IMR-90 (cell line): Measurements from ENCODE around the gene CFAP73. TPM values are rescaled to one million over a fixed set of nuclear protein-coding genes. Genes with fewer than 3 reads are reported as not detected.

Source experiments
- ATAC-seq: fragments of 200-7000 bp; cut with Tn5 transposase; 2 replicates; pipeline ENCODE4 v1.9.1; 2020; ENCODE audit warnings: low read depth, mild to moderate bottlenecking, moderate library complexity
- BruUV-seq: library from RNA; stranded (reverse); fragments of 400-500 nt; replicated peaks from 2 replicates; lab custom pipeline; 2021; lab: Mats Ljungman, UMichigan
- CTCF ChIA-PET: fragments of 300-600 bp; formaldehyde crosslinking; extraction: SDS; loops from one replicate; lab custom pipeline; 2021; ENCODE audit warnings: antibody characterized with exemption; lab: Yijun Ruan, JAX
- POLR2A ChIA-PET: fragments of 300-600 bp; sonication (Branson Sonifier 250); formaldehyde crosslinking; loops from one replicate; lab custom pipeline; 2022; ENCODE audit warnings: antibody characterized with exemption; ENCODE audit not compliant: unreplicated experiment; lab: Charles Lee
- DNase-seq: peaks from one replicate; pipeline ENCODE4 v3.0.0; 2013
- H2AFZ ChIP-seq: replicated peaks from 2 replicates; pipeline ENCODE3; 2013; ENCODE audit warnings: low read length, mild to moderate bottlenecking; ENCODE audit not compliant: poor library complexity
- H2AK5ac ChIP-seq: 2 replicates; pipeline ENCODE4 v1.6.1; 2013; ENCODE audit warnings: low read depth, low read length, inconsistent platforms
- H2AK9ac ChIP-seq: replicated peaks from 2 replicates; pipeline ENCODE3; 2013; ENCODE audit warnings: mild to moderate bottlenecking, low read depth, low read length, moderate library complexity; ENCODE audit not compliant: poor library complexity
- H2BK120ac ChIP-seq: 2 replicates; pipeline ENCODE4 v1.6.1; 2013; ENCODE audit warnings: low read depth, low read length, inconsistent platforms
- H2BK15ac ChIP-seq: 3 replicates; pipeline ENCODE4 v1.6.1; 2013; ENCODE audit warnings: low read depth, low read length, inconsistent platforms
- H2BK20ac ChIP-seq: 2 replicates; pipeline ENCODE4 v1.6.1; 2013; ENCODE audit warnings: low read depth, mild to moderate bottlenecking, inconsistent platforms, low read length, moderate library complexity
- H2BK5ac ChIP-seq: 2 replicates; pipeline ENCODE4 v1.6.1; 2013; ENCODE audit warnings: mild to moderate bottlenecking, low read depth, low read length, inconsistent platforms; ENCODE audit not compliant: poor library complexity, severe bottlenecking
- H3K14ac ChIP-seq: replicated peaks from 2 replicates; pipeline ENCODE4 v1.6.1; 2013; ENCODE audit warnings: low read depth, low read length, inconsistent platforms
- H3K18ac ChIP-seq: 2 replicates; pipeline ENCODE4 v1.6.1; 2013; ENCODE audit warnings: low read depth, low read length, control low read depth
- H3K23ac ChIP-seq: 2 replicates; pipeline ENCODE4 v1.6.1; 2013; ENCODE audit warnings: low read depth, low read length, inconsistent platforms
- H3K27ac ChIP-seq: 2 replicates; pipeline ENCODE4 v1.5.1; 2013; ENCODE audit warnings: mild to moderate bottlenecking, control low read depth, low read length; ENCODE audit not compliant: insufficient read depth
- H3K27me3 ChIP-seq: 2 replicates; pipeline ENCODE4 v1.6.1; 2013; ENCODE audit warnings: low read length; ENCODE audit not compliant: control insufficient read depth, insufficient read depth
- H3K36me3 ChIP-seq: 2 replicates; pipeline ENCODE4 v1.6.1; 2013; ENCODE audit warnings: low read length, mixed read lengths; ENCODE audit not compliant: control insufficient read depth, insufficient read depth
- H3K4ac ChIP-seq: 2 replicates; pipeline ENCODE4 v1.6.1; 2013; ENCODE audit warnings: low read depth, low read length, inconsistent platforms
- H3K4me1 ChIP-seq: 2 replicates; pipeline ENCODE4 v1.6.1; 2013; ENCODE audit warnings: low read length, mixed read lengths; ENCODE audit not compliant: control insufficient read depth, insufficient read depth
- H3K4me2 ChIP-seq: 2 replicates; pipeline ENCODE4 v1.6.1; 2013; ENCODE audit warnings: low read depth, mild to moderate bottlenecking, control low read depth, low read length, moderate library complexity
- H3K4me3 ChIP-seq: 2 replicates; pipeline ENCODE4 v1.5.1; 2013; ENCODE audit warnings: low read depth, mild to moderate bottlenecking, control low read depth, low read length, moderate library complexity; ENCODE audit not compliant: insufficient read depth
- H3K56ac ChIP-seq: 2 replicates; pipeline ENCODE4 v1.6.1; 2013; ENCODE audit warnings: low read length, inconsistent platforms; ENCODE audit not compliant: insufficient read depth; ENCODE audit errors: extremely low read depth
- H3K79me1 ChIP-seq, 2 experiments: 2 replicates each; pipeline ENCODE4 v1.6.1; 2013; ENCODE audit warnings: low read length in 2 of 2, inconsistent platforms in 1 of 2, low read depth in 1 of 2
- H3K9ac ChIP-seq: 2 replicates; pipeline ENCODE4 v1.6.1; 2013; ENCODE audit warnings: low read depth, low read length, control low read depth
- H3K9me1 ChIP-seq: 2 replicates; pipeline ENCODE4 v1.6.1; 2013; ENCODE audit warnings: low read length, inconsistent platforms; ENCODE audit not compliant: insufficient read depth
- H3K9me3 ChIP-seq: 2 replicates; pipeline ENCODE4 v1.6.1; 2013; ENCODE audit warnings: low read length; ENCODE audit not compliant: control insufficient read depth, insufficient read depth
- H4K20me1 ChIP-seq: 2 replicates; pipeline ENCODE4 v1.6.1; 2013; ENCODE audit warnings: low read length, inconsistent platforms; ENCODE audit not compliant: insufficient read depth
- H4K5ac ChIP-seq: 2 replicates; pipeline ENCODE4 v1.6.1; 2013; ENCODE audit warnings: mild to moderate bottlenecking, low read depth, low read length, control low read depth
- H4K8ac ChIP-seq, 2 experiments: 2 replicates each; pipeline ENCODE4 v1.6.1; 2013; ENCODE audit warnings: low read depth in 2 of 2, low read length in 2 of 2, control low read depth in 1 of 2, inconsistent platforms in 1 of 2
- H4K91ac ChIP-seq: 2 replicates; pipeline ENCODE4 v1.6.1; 2013; ENCODE audit warnings: low read depth, low read length, inconsistent platforms; ENCODE audit not compliant: insufficient read depth
- CEBPB ChIP-seq: IDR thresholded peaks from 2 replicates; pipeline ENCODE4 v1.6.1; 2012; ENCODE audit warnings: low read depth, low read length, improper control_type of control experiment
- MAFK ChIP-seq: IDR thresholded peaks from 2 replicates; pipeline ENCODE4 v1.6.1; 2012; ENCODE audit warnings: low read depth, low read length, improper control_type of control experiment
- RFX5 ChIP-seq: IDR thresholded peaks from 2 replicates; pipeline ENCODE4 v1.8.0; 2012; ENCODE audit warnings: low read depth, mild to moderate bottlenecking, low read length, moderate library complexity
- WGBS, 2 experiments: methylation state at CpG; one replicate each; pipeline versions ENCODE4 v1.1.5 to v1.1.7; 2013; ENCODE audit warnings: missing lambda C conversion rate in 2 of 2; ENCODE audit not compliant: insufficient read length in 1 of 2; ENCODE audit errors: extremely low coverage in 2 of 2; 5-methylcytosine and 5-hydroxymethylcytosine counted together
- dilution Hi-C: fragments of 300-500 bp; cut with HindIII; formaldehyde crosslinking; loops from one replicate; pipeline ENCODE4 v1.14.3; 2018; ENCODE audit warnings: low sequenced_read_pairs; ENCODE audit not compliant: unreplicated experiment
- in situ Hi-C: fragments of 300-500 bp; cut with MboI; formaldehyde crosslinking; loops from 3 replicates; pipeline ENCODE4 v1.14.3; 2019; ENCODE audit warnings: low sequenced_read_pairs, inconsistent platforms, mixed read lengths
- intact Hi-C: fragments of 100-400 bp; cut with micrococcal nuclease; formaldehyde crosslinking; loops from 2 replicates; pipeline ENCODE4 v1.10.0; 2022
- polyA plus RNA-seq, 3 experiments: library from polyadenylated mRNA; depleted of rRNA; stranded (reverse); fragments of >200 nt; gene quantifications; 2 replicates each; pipeline ENCODE4 v1.2.3, GENCODE V29; 2012; ENCODE audit warnings: low replicate concordance in 1 of 3
- total RNA-seq: library from RNA; depleted of rRNA; stranded (reverse); fragments of >200 nt; gene quantifications from 2 replicates; pipeline ENCODE4 v1.2.3, GENCODE V29; 2012

The CFAP73 gene
- total and polyA plus RNA-seq, 2 of the 4 experiments (the other 2 are of a cell fraction) = not detected

DNA sequence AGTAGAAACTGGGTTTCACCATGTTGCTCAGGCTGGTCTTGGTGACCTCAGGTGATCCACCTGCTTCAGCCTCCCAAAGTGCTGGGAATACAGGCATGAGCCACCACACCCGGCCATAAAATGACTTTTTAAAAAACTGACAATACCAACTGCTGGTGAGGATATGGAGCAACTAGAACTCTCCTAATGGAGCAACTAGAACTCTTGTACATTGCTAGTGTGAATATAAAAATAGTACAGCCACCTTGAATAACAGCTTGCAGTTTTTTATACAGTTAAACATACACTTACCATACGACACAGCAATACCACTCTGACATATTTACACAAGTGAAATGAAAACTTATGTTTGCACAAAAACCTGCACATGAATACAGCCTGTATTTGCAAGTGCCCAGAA, 2.5 kb upstream of the CFAP73 start:
- no peak for DNase-seq
- H2BK5ac ChIP-seq = no peak overlapping the region
- H3K9me1 ChIP-seq = no peaks in the 10 kb centered on the region
- no peak overlapping the region for H2BK20ac ChIP-seq
- H3K4me2 ChIP-seq = no peak overlapping the region
- H3K23ac ChIP-seq = no peak overlapping the region
- no peak overlapping the region for H3K14ac ChIP-seq
- no peaks in the 10 kb centered on the region for H3K9me3 ChIP-seq
- H3K4ac ChIP-seq = no peak overlapping the region
- no peak overlapping the region for H4K8ac ChIP-seq
- no CpG with 5 or more reads among the region's 2 CpGs for WGBS, 2 experiments
- H3K4me1 ChIP-seq = peaks cover 2% of the 10 kb centered on the region; the same call in 1 of the 2 replicates
- no peak for ATAC-seq
- in situ Hi-C loops (no loop called here), dilution Hi-C loops (no loop called here), intact Hi-C loops (no loop called here)
- no peak overlapping the region for H3K9ac ChIP-seq
- no peak overlapping the region for H3K56ac ChIP-seq
- H3K4me3 ChIP-seq = no peak overlapping the region
- no peak overlapping the region for H2BK120ac ChIP-seq
- H2AK9ac ChIP-seq = no peak overlapping the region
- ChIA-PET POLR2A (no interaction called here), CTCF (no interaction called here)
- no peak for TF ChIP-seq CEBPB
- TF ChIP-seq MAFK = no peak
- TF ChIP-seq RFX5 = no peak
- H2AK5ac ChIP-seq = no peak overlapping the region
- H4K91ac ChIP-seq = no peak overlapping the region
- H3K18ac ChIP-seq = no peak overlapping the region
- H3K36me3 ChIP-seq = no peaks in the 10 kb centered on the region
- H4K20me1 ChIP-seq = no peaks in the 10 kb centered on the region
- peaks cover 23% of the 10 kb centered on the region for H3K27me3 ChIP-seq
- H3K79me1 ChIP-seq = no peaks in the 10 kb centered on the region
- no peak overlapping the region for H2BK15ac ChIP-seq
- H4K5ac ChIP-seq = no peak overlapping the region
- no TSS peak for BruUV-seq
- no peak overlapping the region for H2AFZ ChIP-seq
- no peak overlapping the region for H3K27ac ChIP-seq
